ENCODE results near the gene PRRC2A.

PRRC2A gene

DNA sequence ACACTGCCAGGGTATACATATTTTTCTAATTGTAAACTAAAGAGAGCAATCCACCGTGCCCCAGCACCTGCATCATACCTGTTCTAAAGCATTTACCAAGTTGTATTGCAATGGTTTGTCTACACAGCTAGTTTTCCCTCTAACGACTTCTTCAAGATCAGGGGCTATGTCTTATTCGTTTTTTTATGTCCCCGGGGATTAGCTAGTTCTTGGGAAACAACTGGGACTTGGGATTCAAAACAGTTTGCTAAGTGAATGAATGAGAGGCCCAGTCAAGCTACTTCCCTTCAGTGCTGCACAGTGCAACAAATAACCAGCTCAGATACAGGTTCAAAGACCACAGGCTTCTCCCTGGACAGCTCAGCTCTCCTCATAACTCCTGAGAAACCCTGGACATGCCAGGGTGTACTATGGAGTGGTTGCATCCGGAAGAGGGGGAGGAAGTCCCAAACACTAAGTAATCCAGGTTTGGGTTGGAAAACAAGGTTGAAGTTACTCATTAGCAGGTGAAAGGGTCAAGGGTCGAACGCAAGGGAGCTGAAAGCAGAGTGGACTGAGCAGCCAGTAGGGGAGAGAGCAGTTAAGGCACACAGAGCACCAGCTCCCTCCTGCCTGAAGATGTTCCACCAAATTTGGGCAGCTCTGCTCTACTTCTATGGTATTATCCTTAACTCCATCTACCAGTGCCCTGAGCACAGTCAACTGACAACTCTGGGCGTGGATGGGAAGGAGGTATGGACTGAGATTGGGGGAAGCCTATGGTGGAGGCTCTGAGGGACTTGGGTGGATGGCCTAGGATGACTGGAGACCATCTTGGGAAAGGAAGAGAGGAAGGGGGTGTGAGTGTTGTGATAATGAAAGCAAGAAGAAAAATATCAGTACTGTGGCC, 35.1 kb downstream of the PRRC2A start, which contains the start of gene APOM:
TSS of gene APOM (plus strand) at position 546 of the 889 bp plus-strand sequence. CDS start at position 619, 73 bp downstream.
- no peak for DNase-seq
- peak within 1 kb of the TSS in 1 of 2 donors; percentile 20 for H3K4me3 Mint-ChIP-seq
- H3K27me3 Mint-ChIP-seq, result no peaks in the 10 kb centered on the region
- peaks cover 50 to 55% of the 10 kb centered on the region in 2 donors for H3K4me1 Mint-ChIP-seq (ENCODE audit: low read depth in 2 of 2)
- peak within 1 kb of the TSS; percentile 49 to 85 for H3K27ac Mint-ChIP-seq
- ATAC-seq (replicated peaks), result no peak
- no peaks in the 10 kb centered on the region for H3K9me3 Mint-ChIP-seq
- peaks cover 32% of the 10 kb centered on the region for H3K36me3 Mint-ChIP-seq (ENCODE audit: insufficient read depth)

DNA sequence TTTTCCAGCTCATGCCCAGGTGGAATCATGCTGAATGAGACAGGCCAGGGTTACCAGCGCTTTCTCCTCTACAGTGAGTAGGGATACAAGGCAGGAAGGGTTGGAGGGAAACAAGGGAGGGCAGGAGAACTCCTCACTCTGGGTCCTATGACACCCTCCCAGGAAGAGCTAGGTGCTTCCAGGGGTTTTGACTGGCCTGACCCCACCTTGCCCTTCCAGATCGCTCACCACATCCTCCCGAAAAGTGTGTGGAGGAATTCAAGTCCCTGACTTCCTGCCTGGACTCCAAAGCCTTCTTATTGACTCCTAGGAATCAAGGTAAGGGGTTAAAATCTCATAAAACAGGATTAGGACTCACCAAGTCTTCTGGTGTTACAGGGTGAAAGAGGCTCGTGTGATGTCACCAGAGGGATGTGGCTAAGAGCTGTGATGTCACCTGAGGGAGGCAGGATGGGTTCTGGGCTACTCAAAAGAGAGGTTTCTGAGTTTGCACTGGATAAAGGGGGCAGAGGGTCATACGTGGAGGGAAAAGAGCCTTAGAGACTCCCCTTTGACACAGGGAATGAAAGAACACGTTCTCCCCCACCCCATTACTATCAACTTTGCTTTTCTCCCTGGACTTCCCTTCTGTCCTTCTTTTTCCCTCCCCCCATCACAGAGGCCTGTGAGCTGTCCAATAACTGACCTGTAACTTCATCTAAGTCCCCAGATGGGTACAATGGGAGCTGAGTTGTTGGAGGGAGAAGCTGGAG, 37.1 kb downstream of the PRRC2A start:
- H3K4me3 Mint-ChIP-seq, result peak overlapping the region; percentile 87 to 97
- no peaks in the 10 kb centered on the region for H3K27me3 Mint-ChIP-seq
- peaks cover 48 to 50% of the 10 kb centered on the region in 2 donors for H3K4me1 Mint-ChIP-seq (ENCODE audit: low read depth in 2 of 2)
- peaks cover 20% of the 10 kb centered on the region for H3K36me3 Mint-ChIP-seq (ENCODE audit: insufficient read depth)
- no peaks in the 10 kb centered on the region for H3K9me3 Mint-ChIP-seq
- ATAC-seq (replicated peaks), result no peak
- peak in 1 of 3 experiments; percentile 31 for DNase-seq
- peak overlapping the region; percentile 1 to 85 for H3K27ac Mint-ChIP-seq

DNA sequence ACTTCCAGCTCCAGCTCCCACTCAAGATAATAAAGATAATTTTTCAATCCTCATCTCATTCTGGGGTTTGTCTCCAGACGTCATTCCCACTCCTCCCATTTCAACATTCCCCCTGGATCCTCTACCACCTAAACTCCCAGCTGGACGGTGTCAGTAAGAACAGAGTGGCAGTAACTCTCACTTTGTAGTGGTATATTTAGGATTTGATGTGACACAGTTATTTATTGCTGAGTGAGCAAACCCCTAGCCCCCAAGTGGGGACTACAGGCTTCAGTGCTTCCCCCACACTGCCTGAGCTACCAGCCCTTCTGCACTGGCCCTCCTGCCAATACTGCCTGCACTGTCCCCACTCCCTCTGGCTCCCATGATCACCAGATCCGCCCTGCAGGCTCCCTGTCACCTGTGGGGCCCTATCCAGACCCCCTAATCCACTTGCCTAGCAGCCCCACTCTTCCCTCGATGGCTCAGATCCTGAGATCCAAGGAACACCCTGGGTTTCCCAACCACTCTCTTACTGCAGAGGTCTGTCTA, 37.7 kb downstream of the PRRC2A start:
- ATAC-seq (replicated peaks) (no peak), DNase-seq (no peak)
- Mint-ChIP-seq H3K9me3 (no peaks in the 10 kb centered on the region), H3K27me3 (no peaks in the 10 kb centered on the region), H3K27ac (peak overlapping the region; percentile 64 to 85), H3K36me3 (ENCODE audit: insufficient read depth) (peaks cover 19% of the 10 kb centered on the region), H3K4me1 (ENCODE audit: low read depth in 2 of 2) (peaks cover 48 to 49% of the 10 kb centered on the region in 2 donors), H3K4me3 (peak overlapping the region; percentile 87 to 97)

DNA sequence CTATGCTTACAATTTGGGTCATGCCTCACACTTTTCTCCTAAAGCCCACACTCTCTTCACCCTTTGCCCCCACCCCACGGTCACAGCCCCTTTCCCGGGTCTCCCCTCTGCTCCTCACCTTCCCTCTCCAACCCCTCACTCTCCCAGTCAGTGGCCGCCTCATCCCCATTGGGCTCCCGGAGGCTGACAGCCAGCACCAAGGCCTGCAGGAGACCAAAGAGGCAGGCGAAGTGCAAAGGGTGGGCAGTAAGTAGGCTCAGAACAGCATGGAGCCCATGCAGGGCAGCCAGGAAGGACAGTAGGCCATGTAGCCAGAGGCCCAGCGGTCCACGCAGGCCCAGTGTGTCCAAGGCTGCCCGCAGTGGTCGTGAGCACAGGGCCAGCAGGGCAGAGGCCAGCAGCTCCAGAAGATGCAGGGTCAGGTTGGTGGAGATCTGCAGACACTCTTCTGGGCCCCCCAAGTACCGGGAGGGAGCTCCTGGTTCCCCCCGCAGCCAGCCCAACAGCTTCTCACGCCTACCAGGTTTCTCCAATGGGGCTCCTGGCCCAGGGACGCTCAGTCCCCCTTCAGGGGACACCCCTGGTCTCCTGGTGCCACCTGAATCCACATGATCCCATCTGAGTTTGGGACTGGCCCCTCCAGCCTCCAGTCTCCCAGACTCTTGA, 38.6 kb downstream of the PRRC2A start:
- H3K4me3 Mint-ChIP-seq, result peak overlapping the region; percentile 87 to 97

DNA sequence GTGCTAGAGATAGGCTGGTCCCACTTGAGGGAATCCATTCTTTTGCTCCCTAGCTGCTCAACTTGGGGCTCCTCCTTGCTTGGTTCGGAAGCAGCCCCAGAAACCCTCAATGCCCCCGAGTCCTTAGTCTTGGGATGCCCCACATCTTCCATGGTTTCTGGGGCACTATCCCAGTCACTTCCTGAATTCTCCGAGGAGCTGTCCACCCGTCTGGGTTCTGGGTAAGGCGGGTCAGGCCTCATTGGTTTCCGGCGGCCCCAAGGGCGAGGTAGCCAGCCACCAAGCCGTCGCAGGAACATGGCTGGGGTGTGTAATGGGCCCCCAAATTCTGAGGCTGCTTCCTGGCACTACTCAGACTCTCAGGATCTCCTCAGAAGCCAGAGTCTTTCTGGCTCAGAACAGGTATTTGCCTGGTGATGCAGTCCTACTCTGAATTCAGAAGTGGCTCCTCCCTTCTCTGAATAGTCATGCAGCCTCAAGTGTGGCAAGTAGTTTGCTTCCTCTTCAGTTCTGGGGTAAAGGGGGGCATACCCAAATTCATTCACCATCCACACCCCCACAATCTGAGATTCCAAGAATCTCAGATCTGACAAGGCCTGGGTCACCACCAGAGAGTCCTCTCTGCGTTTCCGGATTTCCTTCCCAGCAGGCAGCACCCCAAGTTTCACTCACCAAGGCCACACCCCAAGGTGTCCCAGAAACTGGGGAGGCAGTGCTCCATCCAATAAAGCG, 39.3 kb downstream of the PRRC2A start:
- ATAC-seq (replicated peaks), result peak; percentile 44
- H3K27ac Mint-ChIP-seq, result peak overlapping the region; percentile 86 to 88
- H3K27me3 Mint-ChIP-seq, result no peaks in the 10 kb centered on the region
- peak overlapping the region; percentile 87 to 97 for H3K4me3 Mint-ChIP-seq
- DNase-seq, result peak in 1 of 3 experiments; percentile 17
- no peaks in the 10 kb centered on the region for H3K9me3 Mint-ChIP-seq
- H3K36me3 Mint-ChIP-seq (ENCODE audit: insufficient read depth), result peaks cover 29% of the 10 kb centered on the region
- peaks cover 61 to 65% of the 10 kb centered on the region in 2 donors for H3K4me1 Mint-ChIP-seq (ENCODE audit: low read depth in 2 of 2)

More for the DNA sequence above, 38.6 kb downstream of the PRRC2A start:
- DNase-seq, result no peak
- Mint-ChIP-seq H3K36me3 (ENCODE audit: insufficient read depth) (peaks cover 24% of the 10 kb centered on the region), H3K27me3 (no peaks in the 10 kb centered on the region), H3K4me1 (ENCODE audit: low read depth in 2 of 2) (peaks cover 54 to 58% of the 10 kb centered on the region in 2 donors), H3K27ac (peak overlapping the region; percentile 86 to 88), H3K9me3 (no peaks in the 10 kb centered on the region)
- ATAC-seq (replicated peaks), result no peak

DNA sequence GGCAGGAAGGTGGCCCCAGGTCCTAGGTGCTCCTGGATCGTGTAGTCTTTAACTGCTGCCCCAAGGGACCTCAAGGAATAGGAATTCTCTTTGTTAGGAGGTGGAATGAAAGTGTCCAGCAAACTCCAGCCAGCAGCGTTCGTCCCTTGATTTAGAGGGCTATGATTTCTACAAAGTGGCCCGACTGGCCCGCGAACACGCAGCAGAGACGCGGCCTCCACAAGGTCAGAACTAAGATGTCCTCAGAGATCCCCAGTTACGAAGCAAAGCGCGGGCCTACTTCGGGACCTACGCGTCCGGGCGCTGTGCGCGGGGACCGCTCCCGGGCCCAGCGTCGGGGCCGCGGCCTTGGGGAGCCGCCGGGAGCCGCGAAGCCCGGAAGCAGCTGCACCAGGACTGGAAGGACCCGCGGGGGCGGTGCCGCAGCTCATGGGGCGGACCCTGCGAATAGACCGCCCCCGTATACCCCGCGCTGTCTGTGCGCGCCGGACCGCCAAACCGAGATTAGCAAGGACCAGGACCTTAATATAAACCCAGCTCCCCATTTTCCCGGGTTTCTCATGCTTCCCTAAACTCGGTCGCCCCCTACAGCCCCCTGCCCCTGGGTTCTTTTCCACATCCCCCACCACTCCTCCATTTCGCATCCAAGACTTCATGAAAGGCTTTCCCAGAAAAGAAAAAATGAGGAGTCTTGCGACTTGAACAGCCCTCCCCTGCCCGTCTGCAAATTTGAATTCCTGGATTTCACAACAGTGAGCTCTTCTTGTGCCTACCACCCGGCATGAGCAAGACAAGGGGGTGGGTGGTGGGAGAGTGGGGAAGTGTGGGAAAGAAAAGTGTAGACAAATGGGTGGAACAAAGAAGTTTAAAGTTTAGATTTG, 40.1 kb downstream of the PRRC2A start, which contains the start of gene C6orf47:
TSS of gene C6orf47 (minus strand) at position 398 of the 881 bp plus-strand sequence. CDS start 831 bp downstream, outside the sequence.
- ATAC-seq (replicated peaks), result peak; percentile 70
- Mint-ChIP-seq H3K27me3 (no peaks in the 10 kb centered on the region), H3K4me3 (peak within 1 kb of the TSS; percentile 87 to 97), H3K9me3 (no peaks in the 10 kb centered on the region), H3K4me1 (ENCODE audit: low read depth in 2 of 2) (peaks cover 60 to 64% of the 10 kb centered on the region in 2 donors), H3K27ac (peak within 1 kb of the TSS; percentile 86 to 88), H3K36me3 (ENCODE audit: insufficient read depth) (peaks cover 34% of the 10 kb centered on the region)
- DNase-seq, result peak; percentile 60 to 66 (median 65)

DNA sequence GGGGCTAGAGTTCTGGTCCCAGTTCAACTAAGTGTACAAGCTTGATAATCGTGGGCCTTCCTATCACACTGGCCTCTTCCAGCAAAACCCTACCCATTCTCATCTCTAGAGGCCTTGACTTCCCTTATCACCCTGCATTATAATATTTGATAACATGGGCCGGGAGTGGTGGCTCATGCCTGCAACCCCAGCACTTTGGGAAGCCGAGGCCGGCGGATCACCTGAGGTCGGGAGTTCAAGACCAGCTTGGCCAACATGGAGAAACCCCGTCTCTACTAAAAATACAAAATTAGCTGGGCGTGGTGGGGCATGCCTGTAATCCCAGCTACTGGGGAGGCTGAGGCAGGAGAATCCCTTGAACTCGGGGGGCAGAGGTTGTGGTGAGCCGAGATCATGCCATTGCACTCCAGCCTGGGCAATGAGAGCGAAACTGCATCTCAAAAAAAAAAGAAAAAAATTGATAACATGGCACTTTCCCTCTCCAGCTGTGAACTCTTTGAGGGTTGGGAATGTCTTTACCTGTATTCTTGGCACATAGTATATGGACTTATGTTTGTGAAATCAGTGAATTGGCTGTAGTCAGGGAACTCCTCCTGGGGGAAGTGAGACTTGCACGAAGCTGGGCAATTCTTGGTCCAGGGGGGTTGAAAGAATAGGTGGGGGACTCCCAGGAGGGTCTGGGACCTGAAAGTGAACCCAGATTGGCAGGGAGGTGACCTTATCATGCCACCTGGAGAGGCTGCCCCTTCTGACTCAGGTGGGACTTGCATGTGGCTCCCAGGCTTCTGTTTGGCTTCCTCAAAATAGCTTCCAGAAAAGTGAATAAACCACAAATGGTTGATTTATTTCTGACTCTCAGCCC, 41.0 kb downstream of the PRRC2A start:
- no peaks in the 10 kb centered on the region for H3K9me3 Mint-ChIP-seq
- ATAC-seq (replicated peaks), result no peak
- H3K4me1 Mint-ChIP-seq (ENCODE audit: low read depth in 2 of 2), result peaks cover 62 to 65% of the 10 kb centered on the region in 2 donors
- no peak for DNase-seq
- H3K27me3 Mint-ChIP-seq, result no peaks in the 10 kb centered on the region
- peak overlapping the region; percentile 86 to 88 for H3K27ac Mint-ChIP-seq
- H3K36me3 Mint-ChIP-seq (ENCODE audit: insufficient read depth), result peaks cover 38% of the 10 kb centered on the region
- peak overlapping the region; percentile 87 to 97 for H3K4me3 Mint-ChIP-seq

DNA sequence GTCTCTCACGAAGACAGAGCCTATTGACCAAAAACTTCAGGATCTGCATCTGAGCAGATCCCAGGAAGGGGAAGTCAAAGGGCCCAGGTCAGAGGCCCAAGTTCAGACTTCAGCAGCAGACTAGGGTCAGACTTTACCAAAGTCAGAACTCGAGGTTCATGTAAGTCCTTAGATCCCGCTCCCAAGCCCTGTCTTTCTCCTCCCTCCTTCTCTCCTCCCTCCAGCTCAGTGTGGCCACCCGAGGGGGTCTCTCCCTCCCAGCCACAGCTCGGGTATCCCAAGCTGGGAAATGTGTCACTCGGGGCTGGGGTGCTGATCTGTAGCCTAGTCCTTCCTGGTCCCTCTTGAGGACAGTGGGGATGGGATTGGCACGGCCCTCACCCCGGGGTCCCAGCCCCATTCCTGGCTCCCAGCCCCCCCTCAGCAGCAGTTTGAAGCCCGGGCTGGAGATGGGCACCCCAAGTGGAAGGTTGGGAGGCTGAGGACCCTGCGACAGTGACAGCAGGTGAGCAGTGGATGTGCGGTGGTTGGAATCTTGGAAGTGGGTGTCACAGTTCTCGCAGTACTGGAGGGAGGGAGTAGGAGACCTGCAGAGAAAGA, 41.7 kb downstream of the PRRC2A start:
- Mint-ChIP-seq H3K9me3 (no peaks in the 10 kb centered on the region), H3K36me3 (ENCODE audit: insufficient read depth) (peaks cover 41% of the 10 kb centered on the region), H3K4me1 (ENCODE audit: low read depth in 2 of 2) (peaks cover 67 to 71% of the 10 kb centered on the region in 2 donors), H3K27ac (peak overlapping the region in 1 of 2 donors; percentile 77), H3K4me3 (peak overlapping the region; percentile 62 to 97), H3K27me3 (no peaks in the 10 kb centered on the region)
- DNase-seq, result no peak
- ATAC-seq (replicated peaks), result no peak

DNA sequence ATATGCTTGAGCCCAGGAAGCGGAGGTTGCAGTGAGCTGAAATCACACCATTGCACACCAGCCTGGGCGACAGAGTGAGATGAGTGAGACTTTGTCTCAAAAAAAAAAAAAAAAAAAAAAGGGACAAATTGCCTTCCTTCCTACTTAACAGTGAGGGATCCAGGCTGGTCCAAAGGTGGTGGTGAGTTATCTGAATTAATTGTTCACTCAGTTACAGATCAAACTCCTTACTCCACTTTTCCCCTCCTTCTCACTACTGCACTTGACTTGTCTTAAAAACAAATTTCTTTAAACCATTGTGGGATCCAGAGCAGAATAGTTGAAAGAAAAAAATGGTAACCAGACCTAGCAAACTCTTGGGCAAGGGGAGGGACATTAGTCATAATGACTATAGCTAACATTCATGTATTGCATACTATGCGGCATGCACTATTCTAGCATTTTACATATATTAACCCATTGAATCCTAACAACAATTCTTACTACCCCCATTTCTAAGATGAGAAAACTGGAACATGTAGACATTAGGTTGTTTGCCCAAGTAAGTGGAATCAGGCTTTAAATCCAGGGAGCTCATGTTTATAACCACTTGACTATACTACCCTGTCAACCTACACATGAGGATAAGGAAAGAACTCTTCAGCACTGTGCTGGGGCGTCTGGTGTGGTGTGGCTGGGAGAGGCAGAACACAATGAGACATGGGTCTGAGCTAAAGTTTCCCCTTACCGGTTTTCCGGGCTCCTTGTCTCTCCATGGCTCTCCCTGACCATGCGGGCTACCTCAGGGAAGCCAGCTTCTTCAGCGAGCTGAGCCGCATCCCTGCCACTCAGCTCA, 42.8 kb downstream of the PRRC2A start:
- ATAC-seq (replicated peaks) (no peak), DNase-seq (no peak)
- H3K36me3 Mint-ChIP-seq (ENCODE audit: insufficient read depth), result peaks cover 48% of the 10 kb centered on the region
- no peaks in the 10 kb centered on the region for H3K9me3 Mint-ChIP-seq
- H3K27me3 Mint-ChIP-seq, result no peaks in the 10 kb centered on the region
- peaks cover 59 to 69% of the 10 kb centered on the region in 2 donors for H3K4me1 Mint-ChIP-seq (ENCODE audit: low read depth in 2 of 2)
- peak overlapping the region; percentile 94 to 98 for H3K27ac Mint-ChIP-seq
- H3K4me3 Mint-ChIP-seq, result peak overlapping the region; percentile 93 to 97
